ENCODE results near the gene PGLYRP3.
A peak's percentile ranks its signal among the peaks of the same experiment; 100 is the strongest.

Gene PGLYRP3

DNA sequence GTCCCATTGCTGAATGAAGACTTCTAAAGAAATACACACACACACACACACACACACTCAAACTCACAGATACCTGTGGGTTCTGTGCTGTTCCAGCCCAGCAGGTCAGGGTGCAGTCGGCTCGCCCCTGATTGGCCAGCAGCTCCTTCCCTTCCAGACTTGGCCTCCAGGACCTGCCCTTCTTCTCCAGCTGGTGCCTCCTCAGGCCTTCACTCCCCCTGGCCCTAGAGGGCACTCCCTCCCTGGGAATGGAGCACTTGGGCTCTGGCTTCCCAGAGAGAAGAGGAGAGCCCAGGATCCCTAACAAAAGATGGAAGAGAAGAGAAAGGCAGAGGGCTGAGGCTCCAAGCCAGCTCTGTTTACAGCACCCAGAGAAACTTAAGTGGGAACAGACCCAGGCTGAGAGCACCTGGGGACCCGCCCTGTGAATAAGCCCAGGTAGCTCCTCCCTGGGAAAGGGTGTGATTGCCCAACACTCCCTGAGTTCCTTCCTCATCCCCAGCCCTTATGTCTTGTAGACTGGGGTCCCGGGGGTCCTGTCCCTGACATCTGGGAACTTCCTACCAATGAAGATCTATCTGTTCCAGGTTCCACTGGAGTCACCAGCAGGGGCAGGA lies at the start of gene PGLYRP3:
Gene PGLYRP3 (minus strand): TSS at position 383 of the 617 bp plus-strand sequence. CDS start 2,287 bp downstream, outside the sequence.
- DNase-seq = no peak

DNA sequence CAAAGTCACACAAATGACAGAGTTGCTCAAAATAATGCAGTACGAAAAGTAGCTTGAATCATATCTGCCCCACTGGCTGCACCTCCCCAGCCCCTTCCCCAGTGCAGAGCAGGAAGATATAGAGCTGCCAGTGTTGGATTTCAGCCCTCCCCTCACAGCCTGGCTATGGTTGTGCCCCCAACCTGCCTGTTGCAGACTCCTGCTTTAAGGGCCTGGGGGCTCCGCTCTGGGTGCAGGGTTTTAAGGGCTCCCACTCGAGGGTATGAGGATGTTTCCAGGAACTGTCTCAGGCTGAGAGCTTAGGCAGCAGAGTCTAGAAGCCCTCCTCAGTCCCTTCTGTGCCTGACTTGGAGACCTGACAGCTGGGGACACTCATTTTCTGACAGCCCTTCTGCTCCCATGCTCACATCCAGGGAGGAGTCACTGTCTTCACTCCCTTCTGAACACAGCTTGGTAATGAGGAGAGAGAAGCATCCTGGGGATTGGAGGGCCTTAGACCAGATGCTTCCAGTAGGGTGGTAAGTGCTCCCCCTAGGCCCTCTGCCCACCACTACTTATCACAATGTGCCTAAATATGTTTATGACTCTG lies 49.5 kb upstream of the PGLYRP3 start:
- DNase-seq = no peak

- no peak for DNase-seq
Observed at GRCh38 chr1:153361480-153362109, 48.8 kb upstream of the PGLYRP3 start.

DNA sequence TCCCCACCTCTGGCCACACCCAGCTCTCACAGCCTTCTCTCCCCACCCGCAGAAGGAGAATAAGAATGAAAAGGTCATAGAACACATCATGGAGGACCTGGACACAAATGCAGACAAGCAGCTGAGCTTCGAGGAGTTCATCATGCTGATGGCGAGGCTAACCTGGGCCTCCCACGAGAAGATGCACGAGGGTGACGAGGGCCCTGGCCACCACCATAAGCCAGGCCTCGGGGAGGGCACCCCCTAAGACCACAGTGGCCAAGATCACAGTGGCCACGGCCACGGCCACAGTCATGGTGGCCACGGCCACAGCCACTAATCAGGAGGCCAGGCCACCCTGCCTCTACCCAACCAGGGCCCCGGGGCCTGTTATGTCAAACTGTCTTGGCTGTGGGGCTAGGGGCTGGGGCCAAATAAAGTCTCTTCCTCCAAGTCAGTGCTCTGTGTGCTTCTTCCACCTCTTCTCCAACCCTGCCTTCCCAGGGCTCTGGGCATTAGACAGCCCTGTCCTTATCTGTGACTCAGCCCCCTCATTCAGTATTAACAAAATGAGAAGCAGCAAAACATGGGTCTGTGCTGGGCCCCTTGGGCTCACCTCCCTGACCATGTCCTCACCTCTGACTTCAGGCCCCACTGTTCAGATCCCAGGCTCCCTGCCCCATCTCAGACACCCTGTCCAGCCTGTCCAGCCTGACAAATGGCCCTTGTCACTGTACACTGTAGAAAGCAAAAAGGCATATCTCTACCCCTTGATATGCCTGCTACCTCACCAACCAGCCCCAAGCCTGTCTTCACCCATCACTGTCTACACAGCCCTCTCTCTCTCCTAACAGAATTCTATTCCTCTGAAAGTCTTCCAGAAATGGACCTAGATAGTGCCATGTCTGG lies 48.1 kb upstream of the PGLYRP3 start:
- DNase-seq = no peak

GRCh38 chr1:153360190-153360589 lies 47.4 kb upstream of the PGLYRP3 start:
- DNase-seq = peak; percentile 71

DNA sequence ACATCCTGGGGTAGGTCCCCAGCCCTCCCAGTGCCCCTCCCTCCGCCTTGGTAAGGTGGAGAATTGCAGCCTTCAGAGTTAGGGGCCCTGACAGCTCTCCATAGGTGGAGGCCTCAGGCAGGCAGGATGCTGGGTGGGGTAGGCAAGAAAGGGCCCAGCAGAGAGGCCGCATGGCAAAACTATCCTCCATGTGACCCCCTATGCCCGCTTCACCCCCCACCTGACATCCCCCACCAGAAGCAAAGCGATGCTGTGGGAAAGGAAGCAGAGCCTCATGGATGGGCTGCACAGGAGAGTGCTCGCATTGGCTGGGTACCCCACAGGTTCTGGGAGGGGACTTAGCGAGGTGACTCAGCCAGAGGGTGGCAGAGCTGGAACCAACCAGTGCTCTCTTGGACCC lies 46.5 kb upstream of the PGLYRP3 start:
- DNase-seq = no peak

DNA sequence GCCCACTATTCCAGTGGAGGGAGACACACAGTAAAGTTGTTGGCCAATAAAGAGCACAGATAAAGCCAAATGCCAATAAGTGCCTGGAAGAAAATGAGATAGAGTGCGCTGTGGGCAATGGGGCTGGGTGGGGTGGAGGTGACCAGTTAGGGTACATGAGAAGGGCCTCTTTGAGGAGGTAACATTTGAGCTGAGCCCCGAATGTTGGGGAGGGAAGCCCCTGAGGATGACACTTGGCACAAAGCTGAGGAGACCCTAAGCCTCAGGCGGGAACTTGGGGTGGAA lies 45.9 kb upstream of the PGLYRP3 start:
- DNase-seq = no peak

GRCh38 chr1:153357853-153358690 lies 45.3 kb upstream of the PGLYRP3 start, which contains the start of gene S100A9:
Gene S100A9 (plus strand): TSS chr1:153357854. CDS start chr1:153358284, 430 bp downstream.
- peak; percentile 60 for DNase-seq

DNA sequence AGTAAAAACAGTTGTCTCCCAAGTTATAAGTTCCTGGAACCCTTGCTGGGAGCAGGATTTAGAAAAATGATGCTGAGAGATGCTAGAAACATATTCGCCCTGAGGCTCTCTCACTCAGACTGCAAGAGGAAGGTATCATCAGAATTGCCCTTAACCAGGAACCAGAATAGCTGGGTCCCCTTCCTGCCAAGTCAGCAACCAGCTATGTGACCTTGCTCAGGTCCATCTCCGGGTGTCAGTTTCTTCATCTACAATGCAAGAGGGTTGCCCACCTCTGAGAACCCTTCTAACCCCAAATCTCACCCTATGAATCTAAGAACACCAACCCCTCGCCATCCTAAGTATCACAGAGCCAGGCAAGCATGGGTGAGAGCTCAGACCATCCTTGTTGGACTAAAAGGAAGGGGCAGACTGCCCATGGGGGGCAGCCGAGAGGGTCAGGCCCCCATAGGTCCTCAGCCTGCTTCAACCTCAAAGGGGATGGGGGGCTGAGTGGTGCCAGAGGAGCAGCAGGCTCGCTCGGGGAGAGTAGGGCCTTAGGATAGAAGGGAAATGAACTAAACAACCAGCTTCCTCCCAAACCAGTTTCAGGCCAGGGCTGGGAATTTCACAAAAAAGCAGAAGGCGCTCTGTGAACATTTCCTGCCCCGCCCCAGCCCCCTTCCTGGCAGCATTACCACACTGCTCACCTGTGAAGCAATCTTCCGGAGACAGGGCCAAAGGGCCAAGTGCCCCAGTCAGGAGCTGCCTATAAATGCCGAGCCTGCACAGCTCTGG lies 44.5 kb upstream of the PGLYRP3 start:
- DNase-seq = peak; percentile 94

DNA sequence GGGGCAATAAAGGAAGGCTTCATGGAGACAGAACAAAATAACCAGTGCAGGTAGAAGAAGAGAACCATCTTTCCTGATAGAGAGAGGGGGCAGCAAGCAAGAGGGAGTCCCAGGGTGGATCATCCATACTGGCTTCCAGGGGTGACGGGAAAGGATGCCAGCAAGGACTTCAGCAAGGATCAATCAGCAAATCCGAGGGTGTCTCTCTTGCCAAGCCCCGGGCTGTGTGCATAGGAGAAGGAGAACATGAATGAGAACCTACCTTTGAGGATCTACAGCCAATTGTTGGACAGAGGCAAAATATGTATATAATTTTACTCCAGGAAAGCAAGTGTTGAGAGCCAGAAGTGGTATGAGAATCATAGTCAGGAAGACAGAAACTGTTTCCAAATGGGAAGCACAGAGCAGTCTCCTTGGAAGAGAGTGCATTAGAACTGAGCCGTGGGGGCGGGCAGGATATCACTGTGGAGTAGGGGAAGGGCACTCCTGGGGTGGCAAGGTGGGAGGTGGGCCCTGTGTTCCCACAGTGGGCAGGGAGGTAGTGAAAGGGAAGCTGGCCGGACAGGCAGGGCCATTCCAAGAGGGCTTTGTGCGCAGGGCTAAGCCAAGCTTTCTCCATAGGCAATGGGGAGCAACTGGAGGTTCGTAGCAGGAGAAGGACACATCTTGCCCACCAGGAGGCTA lies 43.8 kb upstream of the PGLYRP3 start:
- no peak for DNase-seq

- DNase-seq = peak; percentile 89
Observed at GRCh38 chr1:153355445-153356071, 42.8 kb upstream of the PGLYRP3 start.

GRCh38 chr1:153354515-153355193 lies 41.9 kb upstream of the PGLYRP3 start:
- no peak for DNase-seq

DNA sequence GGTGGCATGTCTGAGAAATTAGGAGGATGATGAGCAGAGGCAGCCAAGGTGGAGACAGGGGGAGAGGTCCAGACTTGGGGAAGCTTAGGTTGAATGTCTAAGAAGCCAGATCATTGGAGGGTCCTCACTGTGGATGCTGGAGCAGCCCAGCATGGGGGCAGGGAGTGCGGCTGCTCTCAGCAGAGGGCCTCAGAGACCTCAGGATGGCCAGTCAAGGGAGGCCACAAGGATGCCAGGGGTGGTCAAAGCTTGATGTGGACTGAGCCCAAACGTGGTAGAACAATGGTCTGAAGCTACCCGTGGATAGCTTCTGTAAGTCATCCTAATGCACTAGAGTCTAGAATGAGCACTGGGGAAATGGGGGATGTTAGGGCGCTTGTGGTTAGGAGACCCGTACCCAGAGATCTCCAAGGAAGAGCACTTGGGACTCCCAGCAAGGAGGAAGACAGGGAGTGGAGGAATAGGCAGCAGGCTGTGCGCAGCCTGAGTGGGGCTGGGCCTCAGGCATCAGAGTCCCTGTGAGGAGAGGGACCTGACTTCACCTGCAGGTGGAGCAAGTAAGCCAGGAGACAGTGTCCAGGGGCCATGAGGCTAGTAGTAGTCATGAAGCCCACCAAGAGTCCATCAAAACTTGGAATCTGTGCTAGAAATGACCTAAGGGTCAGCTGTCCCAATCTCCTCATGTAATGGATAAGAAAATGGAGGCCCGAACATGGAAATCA lies 40.6 kb upstream of the PGLYRP3 start:
- no peak for DNase-seq

DNA sequence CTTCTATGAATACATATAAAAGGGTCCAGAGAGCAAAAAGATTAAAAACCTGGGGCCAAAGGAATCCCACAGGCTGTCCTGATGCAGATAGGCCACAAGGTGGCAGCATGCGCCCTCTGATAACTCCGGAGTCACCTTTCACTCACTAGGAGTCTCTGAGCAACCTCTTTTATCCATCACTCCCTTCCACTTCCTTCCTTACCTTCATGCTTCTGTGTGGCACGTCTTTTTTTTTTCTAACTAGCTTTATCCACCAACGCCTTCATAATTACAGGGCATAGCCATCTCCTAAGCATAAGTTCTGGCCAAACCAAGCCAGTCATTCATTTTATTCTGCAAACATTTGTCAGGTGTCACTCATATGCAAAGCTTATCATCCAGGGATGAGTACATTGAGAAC lies 39.8 kb upstream of the PGLYRP3 start:
- DNase-seq = peak; percentile 81

GRCh38 chr1:153350321-153350957 lies 37.7 kb upstream of the PGLYRP3 start:
- no peak for DNase-seq

DNA sequence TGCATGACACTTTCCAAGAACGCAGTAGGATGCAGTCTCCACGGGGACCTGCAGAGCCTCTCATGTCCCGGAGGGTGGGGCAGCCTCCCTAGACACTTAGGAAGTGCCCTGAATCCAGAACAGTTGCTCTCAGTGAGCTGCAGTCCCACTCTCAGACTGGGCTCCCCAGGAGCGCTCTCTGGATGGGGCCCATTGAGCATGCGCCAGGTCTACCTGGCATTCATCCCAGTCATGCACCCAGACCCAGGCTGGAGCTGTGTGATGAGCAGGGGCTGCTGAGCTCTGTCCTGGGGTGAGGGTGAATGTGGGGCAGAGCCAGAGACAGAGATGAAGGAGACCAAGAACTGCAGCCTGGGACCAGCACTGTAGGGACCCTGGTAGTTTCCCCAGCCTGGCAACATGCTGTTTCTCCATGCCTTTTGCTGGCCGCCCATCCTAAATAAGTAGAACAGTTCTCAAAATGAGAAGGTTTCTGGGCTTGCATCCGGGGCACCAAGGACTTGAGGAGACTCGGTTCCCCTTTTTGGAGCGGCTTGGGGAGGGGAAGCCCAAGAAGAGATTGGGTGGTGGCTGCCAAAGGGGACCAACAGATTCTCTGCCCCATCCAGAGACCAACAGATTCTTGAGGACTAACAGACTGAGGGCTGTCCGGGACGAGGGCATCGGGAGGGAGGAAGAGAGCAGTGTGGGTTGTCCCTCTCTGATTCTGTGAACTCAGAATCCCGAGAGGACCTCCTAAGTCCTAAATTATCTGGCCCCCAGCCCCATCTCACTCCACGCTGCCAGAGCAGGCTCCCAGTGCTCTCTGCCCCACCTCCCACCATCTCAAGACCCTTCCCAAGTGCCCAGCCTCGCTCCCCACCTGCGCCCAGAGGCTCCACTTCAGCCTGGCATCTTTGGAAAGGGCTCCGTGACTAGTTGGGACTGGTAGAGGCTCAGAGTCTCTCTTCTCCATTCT lies 36.9 kb upstream of the PGLYRP3 start:
- DNase-seq = no peak

DNA sequence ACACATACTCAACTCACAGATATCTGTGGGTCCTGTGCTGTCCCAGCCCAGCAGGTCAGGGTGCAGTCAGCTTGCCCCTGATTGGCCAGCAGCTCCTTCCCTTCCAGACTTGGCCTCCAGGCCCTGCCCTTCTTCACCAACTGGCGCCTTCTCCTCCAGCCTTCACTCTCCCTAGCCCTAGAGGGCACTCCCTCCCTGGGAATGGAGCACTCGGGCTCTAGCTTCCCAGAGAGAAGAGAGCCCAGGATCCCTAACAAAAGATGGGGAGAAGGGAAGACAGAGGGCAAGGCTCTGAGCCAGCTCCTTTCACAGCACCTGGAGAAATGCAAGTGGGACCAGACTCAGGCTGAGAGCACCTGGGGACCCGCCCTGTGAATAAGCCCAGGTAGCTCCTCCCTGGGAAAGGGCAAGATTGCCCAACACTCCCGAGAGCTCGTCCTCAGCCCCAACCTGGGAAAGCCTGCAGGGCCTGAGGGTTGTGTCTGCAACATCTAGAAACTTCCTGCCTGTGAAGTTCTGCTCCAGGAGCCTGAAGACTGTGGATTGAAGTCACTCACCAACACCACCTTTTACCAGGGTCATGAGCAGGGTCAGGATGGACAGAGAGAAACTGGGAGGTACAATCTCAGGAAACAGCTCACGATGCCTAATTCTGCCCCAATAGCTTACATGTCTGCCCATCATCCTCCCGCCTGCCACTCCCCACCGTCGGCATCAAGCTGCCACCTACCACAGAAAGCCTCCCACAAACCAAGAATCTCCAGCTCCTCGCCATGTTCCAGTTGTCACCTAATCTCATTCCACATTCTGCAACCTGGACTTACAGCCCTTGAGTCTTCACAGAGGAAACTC lies 36.0 kb upstream of the PGLYRP3 start, which contains the start of gene PGLYRP4:
Gene PGLYRP4 (minus strand): TSS at position 331 of the 852 bp plus-strand sequence. CDS start 909 bp downstream, outside the sequence.
- no peak for DNase-seq

All from suppressor macrophage treated with lipopolysaccharide for 4 hours (primary cell).